Islet of Langerhans (tissue), 1 donor: ENCODE data around the gene MT1H.
"Not testable (repeated sequence)": the region's sequence is repeated elsewhere in the genome, so short reads cannot be mapped to it uniquely, and the experiment has no call there.

Experiments used
- FAIRE-seq: peaks from one replicate; lab custom pipeline; 2011; peaks lifted over from hg19 to GRCh38; lab: Jason Lieb, UNC

Gene MT1H

DNA sequence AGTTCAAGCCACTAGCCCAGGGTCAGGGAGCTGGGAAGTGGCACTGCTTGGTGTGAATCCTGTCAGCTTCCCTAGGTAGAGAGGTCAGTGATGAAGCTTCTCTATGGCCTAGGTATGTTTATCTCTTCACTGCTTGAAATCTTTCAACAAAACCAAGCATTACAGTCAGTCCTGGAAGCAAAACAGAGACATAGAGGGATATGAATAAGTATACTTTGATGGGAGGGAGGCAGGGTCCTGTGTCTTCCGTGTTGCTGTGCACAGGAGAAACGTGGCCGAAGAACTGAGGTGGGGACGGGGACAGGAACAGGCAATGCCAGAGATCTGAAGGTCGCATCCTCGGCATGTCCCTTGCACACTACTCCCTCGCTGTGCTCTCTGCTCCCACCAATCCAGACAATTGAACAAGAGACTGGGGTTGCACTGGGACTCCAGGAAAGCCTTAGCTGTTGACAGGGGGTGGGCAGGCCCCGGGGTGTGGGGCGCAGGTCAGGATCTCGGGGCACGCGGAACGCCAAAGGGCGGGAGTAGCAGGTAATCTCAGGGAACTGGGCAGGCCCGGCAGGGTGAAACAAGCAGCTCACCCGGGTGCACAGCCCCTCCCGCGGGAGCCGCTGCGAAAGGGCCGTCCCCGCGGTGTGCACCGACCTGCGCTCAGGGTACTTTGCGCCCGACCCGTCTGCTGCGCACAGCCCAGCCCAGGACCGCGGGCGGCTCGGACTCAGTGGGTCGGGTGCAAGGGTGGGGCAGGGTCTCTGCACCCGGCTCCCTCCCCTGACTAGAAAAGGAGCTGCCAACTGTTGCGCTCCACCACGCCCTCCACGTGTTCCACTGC is at the start of gene MT1H:
Gene MT1H, plus strand, starts transcription at position 810 of the 835 bp plus-strand sequence. CDS start 71 bp downstream, outside the sequence.
- FAIRE-seq, result no peak

DNA sequence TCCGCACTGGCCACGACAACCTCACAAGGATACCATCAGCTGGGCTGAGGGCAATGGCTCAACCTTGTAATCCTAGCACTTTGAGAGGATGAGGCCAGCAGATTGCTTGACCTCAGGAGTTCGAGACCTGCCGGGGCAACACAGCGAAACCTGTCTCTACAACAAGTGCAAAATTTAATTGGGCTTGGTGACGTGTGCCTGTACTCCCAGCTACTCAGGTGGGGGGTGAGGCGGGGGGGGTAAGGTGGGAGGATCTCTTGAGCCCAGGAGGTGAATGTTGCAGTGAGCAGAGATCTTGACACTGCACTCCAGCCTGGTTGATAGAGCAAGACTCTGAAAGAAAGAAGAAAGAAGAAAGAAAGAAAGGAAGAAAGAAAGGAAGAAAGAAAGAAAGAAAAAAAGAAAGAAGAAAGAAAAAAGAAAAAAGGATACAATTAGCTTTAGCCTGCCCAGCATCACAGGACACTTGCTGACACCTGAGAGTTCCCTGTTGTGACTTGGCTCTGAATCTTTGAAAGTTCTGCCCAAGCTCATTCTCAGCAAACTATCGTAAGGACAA is 49.2 kb upstream of the MT1H start:
- FAIRE-seq, result no peak

DNA sequence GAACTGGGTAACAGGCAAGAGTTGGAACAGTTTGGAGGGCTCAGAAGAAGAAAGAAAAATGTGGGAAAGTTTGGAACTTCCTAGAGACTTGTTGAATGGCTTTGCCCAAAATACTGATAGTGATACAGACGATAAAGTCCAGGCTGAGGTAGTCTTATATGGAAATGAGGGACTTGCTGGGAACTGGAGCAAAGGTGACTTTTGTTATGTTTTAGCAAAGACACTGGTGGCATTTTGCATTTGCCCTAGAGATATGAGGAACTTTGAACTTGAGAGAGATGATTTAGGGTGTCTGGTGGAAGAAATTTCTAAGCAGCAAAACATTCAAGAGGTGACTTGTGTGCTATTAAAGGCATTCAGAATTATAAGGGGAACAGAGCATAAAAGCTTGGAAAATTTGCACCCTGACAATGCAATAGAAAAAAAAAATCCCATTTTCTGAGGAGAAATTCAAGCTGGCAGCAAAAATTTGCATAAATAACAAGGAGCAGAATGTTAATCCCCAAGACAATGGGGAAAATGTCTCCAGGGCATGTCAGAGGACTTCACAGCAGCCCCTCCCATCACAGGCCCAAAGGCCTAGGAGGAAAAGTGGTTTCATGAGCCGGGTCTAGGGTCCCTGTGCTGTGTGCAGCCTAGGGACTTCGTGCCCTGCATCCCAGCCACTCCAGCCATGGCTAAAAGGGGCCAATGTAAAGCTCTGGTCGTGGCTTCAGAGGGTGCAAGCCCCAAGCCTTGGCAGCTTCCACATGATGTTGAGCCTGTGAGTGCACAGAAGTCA is 47.8 kb upstream of the MT1H start:
- FAIRE-seq, result not testable (repeated sequence)

DNA sequence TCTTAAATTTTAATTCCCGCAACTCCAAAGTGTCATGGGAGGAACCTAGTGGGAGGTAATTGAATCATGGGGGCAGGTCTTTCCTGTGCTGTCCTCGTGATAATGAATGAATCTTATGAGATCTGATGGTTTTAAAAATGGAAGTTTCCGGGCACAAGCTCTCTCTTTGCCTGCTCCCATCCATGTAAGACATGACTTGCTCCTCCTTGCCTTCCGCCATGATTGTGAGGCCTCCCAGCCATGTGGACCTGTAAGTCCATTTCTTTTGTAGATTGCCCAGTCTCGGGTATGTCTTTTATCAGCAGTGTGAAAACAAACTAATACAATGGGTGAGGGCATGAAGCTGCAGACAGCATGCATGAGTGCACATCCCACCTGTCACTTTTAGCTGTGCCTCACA is 46.4 kb upstream of the MT1H start:
- FAIRE-seq, result not testable (repeated sequence)

DNA sequence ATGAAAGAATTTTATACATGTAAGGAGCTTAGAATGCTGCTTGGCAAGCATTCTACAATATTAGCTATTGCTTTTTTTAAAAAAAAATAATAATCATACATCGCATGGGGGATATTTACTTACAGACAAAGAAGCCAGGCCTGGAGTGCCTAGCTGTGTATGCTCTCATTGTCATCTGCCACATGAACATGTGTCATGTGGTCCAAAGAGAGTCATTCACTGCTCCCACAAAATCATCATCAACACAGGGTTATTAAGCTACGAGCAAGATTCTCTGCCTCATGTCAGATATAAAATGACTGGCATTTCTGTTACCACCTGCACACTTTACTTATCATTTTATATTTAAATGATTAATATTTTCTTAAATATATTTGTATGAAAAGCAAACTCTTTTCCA is 46.0 kb upstream of the MT1H start:
- FAIRE-seq, result no peak

DNA sequence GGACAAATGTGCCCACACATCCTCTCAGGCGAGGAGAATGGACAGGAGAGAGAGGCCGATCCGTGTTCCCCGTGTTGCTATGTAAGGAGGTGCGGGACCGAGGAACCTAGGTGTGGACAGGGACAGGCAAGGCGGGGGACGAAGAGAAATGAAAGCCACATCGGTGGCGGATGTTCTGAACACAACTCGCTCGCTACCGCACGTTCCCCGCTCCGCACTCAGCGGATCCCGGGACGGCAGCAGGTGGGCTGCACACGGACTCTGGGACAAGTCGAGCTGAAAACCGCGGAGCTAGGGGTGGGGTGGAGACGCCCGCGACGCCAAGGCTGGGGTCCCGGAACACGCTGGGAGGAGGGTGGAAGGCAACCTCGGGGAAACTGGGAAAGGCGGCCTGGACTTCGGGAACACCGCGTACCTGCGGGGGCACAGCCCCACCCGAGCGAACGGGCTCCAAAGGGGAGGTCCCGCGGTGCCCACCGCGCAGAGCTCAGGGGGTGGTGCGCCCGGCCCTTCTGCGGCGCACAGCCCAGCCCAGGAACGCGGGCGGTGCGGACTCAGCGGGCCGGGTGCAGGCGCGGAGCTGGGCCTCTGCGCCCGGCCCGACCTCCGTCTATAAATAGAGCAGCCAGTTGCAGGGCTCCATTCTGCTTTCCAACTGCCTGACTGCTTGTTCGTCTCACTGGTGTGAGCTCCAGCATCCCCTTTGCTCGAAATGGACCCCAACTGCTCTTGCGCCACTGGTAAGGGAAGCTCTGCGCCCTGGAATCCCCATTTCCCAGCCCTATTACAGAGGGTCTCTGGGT is 44.3 kb upstream of the MT1H start, which contains the start of gene MT1E:
Gene MT1E, plus strand, starts transcription at position 642 of the 803 bp plus-strand sequence. Its CDS starts 71 bp downstream, at position 713.
- no peak for FAIRE-seq

DNA sequence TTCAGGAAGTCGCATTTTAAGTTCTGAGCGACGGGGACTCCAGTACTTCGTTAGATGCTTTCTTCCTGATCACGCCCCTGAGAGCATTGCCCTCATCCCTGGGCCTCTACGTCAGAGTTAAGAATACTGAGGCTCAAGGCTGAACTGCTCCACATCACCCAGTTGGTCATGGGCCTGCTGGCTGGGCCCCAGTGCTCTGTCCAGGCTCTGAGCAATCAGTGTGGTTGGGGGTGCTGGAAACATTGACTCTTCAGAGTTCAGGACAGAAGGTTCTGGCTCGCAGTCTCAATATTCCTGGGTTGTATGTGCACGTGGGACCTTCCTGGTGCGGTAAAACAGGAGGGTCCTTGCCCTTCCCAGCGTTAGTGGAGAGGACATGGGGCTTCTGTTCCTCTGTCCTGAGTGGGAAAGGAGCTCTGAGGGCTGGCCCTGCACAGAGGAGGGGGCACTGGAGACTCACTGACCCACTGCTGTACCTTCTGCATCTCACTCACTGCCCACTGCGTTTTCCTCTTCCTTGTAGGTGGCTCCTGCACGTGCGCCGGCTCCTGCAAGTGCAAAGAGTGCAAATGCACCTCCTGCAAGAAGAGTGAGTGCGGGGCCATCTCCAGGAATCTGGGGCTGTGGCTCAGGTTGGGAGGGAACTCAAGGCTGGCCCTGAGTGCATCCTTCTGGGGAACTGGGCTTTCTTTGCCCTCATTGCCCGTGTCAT is 43.5 kb upstream of the MT1H start:
- no peak for FAIRE-seq

DNA sequence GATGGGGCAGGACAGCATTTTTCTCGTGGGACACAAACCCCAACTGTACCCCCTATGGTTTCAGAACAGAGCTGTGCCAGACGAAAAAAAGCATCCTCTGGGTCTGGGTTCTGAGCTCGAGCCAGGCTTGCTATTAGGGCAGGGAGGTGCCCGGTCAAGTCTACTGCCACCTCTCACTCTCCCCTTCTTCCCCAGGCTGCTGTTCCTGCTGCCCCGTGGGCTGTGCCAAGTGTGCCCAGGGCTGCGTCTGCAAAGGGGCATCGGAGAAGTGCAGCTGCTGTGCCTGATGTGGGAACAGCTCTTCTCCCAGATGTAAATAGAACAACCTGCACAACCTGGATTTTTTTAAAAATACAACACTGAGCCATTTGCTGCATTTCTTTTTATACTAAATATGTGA is 42.9 kb upstream of the MT1H start:
- no peak for FAIRE-seq

DNA sequence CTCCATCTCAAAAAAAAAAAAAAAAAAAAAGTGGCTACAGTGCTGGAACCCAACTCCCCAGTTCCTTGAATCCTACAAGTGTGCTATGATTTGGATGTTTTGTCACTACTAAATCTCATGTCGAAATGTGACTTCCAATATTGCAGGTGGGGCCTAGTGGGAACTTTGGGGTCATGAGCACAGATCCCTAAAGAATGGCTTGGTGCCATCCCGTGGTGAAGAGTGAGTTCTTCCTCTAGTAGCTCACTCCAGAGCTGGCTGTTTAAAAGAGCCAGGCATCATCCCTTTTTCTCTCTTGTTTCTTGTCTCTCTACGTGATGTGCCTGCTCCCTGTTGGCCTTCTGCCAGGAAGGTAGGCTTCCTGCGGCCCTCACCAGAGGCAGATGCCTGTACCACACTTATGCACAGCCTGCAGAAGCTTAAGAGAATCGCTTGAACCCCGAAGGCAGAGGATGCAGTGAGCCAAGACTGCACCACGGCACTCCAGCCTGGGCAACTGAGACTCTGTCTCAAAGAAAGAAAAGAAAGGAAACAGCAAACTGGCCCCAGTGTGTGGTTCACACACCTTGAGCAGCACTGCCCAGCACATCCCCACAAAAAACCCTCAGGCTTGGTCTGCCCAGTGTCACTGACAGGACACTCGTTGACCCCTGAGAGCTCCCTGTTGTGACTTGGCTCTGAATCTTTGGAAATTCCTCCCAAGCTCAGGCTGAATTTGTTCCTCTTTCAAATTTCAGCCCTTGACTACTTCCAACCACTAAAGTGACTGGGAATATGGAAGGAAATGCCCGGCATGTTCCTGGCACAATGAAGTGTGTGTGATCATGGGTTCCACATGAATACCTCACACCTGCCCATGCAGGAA is 40.9 kb upstream of the MT1H start:
- FAIRE-seq, result no peak

DNA sequence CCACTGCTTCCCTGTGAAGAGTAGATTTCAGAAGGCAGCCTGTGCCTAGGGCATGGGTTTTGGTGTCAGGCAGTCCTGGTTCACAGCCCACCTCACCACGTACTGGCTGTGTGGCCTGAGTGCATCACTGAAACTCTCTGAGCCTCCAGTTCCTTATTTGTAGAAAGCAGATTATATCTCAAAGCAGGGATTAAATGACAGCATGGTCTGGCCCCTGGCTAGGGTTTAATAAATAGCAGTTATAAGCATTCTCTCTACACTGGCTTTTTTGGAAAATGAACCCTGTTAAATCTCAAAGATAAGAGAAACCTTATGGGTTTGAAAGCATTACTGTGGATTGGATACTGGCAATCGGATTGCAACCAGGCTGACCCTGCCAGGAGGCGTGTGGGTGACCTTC is 40.1 kb upstream of the MT1H start:
- FAIRE-seq, result no peak

DNA sequence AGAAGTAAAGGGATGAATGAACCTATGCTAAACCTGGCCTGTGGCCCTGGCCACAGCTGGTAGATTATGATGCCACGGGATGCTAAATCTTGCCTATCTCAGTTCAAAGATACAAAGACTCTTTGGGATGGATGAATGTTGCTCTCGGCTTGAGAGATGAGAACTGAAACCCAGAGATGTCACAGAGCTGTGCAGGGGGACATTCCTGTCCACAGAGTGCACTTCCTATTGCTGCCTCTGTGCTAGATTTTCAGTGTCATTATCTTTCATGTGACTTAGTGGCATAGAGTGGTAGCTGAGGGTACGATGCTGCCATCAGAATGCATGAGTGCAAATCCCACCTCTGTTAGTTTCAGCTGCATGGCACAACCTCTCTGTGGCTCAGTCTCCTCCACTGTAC is 39.5 kb upstream of the MT1H start:
- no peak for FAIRE-seq

DNA sequence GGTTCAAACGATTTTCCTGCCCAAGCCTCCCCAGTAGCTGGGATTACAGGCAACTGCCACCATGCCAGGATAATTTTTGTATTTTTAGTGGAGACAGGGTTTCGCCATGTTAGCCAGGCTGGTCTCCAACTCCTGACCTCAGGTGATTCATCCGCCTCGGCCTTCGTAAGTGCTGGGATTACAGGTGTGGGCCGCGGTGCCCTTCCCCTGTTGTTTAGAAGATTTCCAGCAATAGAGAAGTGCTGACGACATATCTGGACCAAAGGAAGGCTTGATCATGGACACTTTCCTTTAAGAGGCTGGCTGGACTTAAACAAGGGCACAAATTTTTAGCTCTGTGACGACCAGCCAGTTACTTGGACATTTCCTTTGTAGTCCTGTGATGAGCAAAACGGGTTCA is 38.4 kb upstream of the MT1H start:
- FAIRE-seq, result no peak

DNA sequence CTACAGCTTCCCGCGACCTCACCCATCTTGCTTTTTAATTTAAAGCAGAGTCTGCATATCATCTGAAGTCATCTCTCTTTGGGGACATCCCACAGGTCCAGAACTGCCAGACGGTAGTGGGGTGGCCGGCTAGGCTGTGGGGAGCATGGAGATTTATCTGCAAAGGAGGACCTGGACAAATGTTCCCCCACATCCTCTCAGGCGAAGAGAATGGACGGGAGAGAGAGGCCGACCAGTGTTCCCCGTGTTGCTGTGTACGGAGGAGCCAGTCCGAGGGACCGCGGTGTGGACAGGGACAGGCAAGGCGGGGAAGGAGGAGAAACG is 37.8 kb upstream of the MT1H start:
- FAIRE-seq, result no peak

DNA sequence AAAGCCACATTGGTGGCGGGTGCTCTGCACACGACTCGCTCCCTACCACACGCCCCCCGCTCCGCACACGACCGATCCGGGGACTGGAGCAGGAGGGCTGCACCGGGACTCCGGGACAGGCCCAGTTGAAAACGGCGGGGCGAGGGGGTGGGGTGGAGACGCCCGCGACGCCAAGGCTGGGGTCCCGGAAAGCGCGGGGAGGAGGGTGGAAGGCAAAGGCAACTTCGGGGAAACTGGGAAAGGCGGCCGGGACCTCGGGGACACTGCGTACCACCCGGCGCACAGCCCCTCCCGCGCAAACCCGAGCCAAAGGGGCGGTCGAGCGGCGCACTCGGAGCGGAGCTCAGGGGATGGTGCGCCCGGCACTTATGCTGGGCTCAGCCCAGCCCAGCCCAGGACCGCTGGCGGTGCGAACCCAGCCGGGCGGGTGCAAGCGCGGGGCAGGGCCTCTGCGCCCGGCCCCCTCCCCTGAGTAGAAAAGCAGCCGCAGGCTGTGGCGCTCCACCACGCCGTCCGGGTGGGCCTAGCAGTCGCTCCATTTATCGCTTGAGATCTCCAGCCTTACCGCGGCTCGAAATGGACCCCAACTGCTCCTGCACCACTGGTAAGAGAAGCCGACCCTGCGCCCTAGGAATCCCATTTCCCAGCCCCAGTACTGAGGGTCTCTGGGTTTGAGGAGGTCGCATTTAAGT is 37.3 kb upstream of the MT1H start, which contains the start of gene MT1M:
Gene MT1M, plus strand, starts transcription at position 504 of the 692 bp plus-strand sequence. Its CDS starts 73 bp downstream, at position 577.
- FAIRE-seq, result no peak

DNA sequence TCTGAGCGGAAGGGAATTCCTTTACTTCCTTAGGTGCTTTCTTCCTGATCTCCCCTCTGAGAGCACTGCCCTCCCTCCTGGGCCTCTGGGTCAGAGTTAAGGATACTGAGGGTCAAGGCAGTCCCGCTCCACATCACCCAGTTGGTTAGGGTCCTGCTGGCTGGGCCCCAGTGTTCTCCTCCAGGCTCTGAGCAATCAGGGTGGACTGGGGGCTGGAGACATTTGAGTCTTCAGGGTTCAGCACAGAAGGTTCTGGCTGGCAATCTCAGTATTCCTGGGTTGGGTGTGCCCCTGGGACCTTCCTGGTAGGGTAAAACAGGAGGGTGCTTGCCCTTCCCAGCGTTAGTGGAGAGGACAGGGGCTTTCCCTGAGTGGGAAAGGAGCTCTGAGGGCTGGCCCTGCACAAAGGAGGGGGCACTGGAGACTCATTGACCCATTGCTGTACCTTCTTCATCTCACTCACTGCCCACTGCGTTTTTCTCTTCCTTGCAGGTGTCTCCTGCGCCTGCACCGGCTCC is 36.7 kb upstream of the MT1H start:
- no peak for FAIRE-seq

DNA sequence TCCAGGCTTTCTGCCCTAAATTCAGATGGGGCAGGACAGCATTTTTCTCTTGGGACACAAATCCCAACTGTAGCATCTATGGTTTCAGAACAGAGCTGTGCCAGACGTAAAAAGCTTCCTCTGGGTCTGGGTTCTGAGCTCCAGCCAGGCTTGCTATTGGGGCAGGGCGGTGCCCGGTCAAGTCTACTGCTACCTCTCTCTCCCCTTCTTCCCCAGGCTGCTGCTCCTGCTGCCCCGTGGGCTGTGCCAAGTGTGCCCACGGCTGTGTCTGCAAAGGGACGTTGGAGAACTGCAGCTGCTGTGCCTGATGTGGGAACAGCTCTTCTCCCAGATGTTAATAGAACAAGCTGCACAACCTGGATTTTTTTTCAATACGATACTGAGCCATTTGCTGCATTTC is 36.1 kb upstream of the MT1H start:
- no peak for FAIRE-seq

DNA sequence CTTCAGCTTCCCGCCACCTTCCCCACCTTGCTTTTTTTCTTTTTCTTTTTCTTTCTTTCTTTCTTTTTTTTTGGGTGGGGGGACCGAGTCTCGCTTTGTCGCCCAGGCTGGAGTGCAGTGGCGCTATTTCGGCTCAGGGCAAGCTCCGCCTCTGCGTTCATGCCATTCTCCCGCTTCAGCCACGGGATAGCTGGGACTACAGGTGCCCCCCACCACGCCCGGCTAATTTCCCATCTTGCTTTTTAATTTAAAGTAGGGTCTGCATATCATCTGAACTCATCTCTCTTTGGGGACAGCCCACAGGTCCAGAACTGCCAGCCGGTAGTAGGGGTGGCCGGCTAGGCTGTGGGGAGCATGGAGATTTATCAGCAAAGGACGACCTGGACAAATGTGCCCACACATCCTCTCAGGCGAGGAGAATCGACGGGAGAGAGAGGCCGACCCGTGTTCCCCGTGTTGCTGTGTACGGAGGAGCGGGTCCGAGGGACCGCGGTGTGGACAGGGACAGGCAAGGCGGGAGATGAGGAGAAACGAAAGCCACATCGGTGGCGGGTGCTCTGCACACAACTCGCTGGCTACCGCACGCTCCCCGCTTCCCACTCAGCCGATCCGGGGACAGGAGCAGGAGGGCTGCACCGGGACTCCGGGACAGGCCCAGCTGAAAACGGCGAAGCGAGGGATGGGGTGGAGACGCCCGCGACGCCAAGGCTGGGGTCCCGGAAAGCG is 34.7 kb upstream of the MT1H start:
- FAIRE-seq, result no peak

DNA sequence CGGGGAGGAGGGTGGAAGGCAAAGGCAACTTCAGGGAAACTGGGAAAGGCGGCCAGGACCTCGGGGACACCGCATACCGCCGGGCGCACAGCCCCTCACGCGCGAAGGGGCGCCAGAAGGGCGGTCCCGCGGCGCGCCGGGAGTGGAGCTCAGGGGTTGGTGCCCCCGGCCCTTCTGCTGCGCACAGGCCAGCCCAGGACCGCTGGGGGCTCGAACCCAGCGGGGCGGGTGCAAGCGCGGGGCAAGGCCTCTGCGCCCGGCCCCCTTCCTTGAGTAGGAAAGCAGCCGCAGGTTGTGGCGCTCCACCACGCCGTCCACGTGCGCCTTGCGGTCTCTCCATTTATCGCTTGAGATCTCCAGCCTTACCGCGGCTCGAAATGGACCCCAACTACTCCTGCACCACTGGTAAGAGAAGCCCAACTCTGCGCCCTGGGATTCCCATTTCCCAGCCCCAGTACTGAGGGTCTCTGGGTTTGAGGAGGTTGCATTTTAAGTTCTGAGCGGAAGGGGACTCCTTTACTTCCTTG is 34.1 kb upstream of the MT1H start:
- no peak for FAIRE-seq
